H1 (cell line): ENCODE measurements around the gene ZGRF1. TPM values are rescaled to one million over a fixed set of nuclear protein-coding genes. Genes with fewer than 3 reads are reported as not detected.

Experiments
- EGR1 ChIP-seq: IDR thresholded peaks from 2 replicates; pipeline ENCODE4 v1.6.1; 2011; ENCODE audit warnings: low read depth, low read length, borderline replicate concordance
- RNF2 ChIP-seq: fragments of 200-900, 300-1000 bp; sonication (generic); IDR thresholded peaks from 2 replicates; pipeline ENCODE4 v1.7.1; 2016; ENCODE audit warnings: borderline replicate concordance, low read depth, mild to moderate bottlenecking, antibody characterized with exemption, low read length; ENCODE audit not compliant: poor library complexity, severe bottlenecking; ENCODE audit errors: missing control alignments
- SIX5 ChIP-seq: IDR thresholded peaks from 2 replicates; pipeline ENCODE4 v1.6.1; 2011; ENCODE audit warnings: mild to moderate bottlenecking, low read depth, low read length
- SP2 ChIP-seq: IDR thresholded peaks from 2 replicates; pipeline ENCODE4 v1.6.1; 2012; ENCODE audit warnings: mild to moderate bottlenecking, low read length, inconsistent platforms
- polyA plus RNA-seq, 7 experiments: library from polyadenylated mRNA; depleted of rRNA in 3 of 7; stranded (reverse) in 5 of 7; unstranded in 2 of 7; fragments of >200 nt in 5 of 7; fragments of 200-250 nt in 2 of 7; gene quantifications; 1 replicate in 5 of 7; 2 replicates in 1 of 7; 4 replicates in 1 of 7; pipeline versions ENCODE4 v1.2.1 to v1.2.3, GENCODE V29; 2011 to 2013; ENCODE audit warnings: missing spikeins in 2 of 7, mixed read lengths in 2 of 7
- total RNA-seq: library from RNA; stranded (reverse); fragmentation: NEBNext Ultra II Directional; extraction: Animal tissue kit (Norgen Biotek cat#: 25700); gene quantifications from 2 replicates; pipeline ENCODE4 v1.2.1, GENCODE V29; 2021

The ZGRF1 gene
- total and polyA plus RNA-seq, 2 of the 8 experiments (the other 6 are each of a cell fraction or from before 2014, with no cell fraction given), result 12.0 to 44.6 TPM

- no peak for TF ChIP-seq EGR1
- no peak for TF ChIP-seq SIX5
- no peak for TF ChIP-seq SP2
- TF ChIP-seq RNF2, result peak; percentile 81
These were observed 127.2 kb downstream of the ZGRF1 start (continued) for GRCh38 chr4:112509243-112510141.
